ENCODE data around the gene AQP10.
"Not testable (repeated sequence)": the region's sequence is repeated elsewhere in the genome, so short reads cannot be mapped to it uniquely, and the experiment has no call there.

Gene AQP10

DNA sequence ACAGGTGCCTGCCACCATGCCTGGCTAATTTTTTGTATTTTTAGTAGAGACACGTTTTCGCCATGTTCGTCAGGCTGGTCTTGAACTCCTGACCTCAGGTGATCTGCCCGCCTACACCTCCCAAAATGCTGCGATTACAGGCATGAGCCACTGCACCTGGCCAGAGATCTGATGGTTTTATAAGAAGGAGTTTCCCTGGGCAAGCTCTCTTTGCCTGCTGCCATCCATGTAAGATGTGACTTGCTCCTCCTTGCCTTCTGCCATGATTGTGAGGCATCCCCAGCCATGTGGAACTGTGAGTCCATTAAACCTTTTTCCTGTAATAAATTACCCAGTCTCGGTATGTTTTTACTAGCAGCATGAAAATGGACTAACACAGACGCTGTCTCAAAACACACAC lies 11.8 kb upstream of the AQP10 start:
- not testable (repeated sequence) for H3K9me3 Mint-ChIP-seq; H3K36me3 Mint-ChIP-seq (ENCODE audit: low read depth); H3K27ac Mint-ChIP-seq; H3K27me3 Mint-ChIP-seq (ENCODE audit: low read depth); DNase-seq (ENCODE audit: low spot score); H3K4me3 Mint-ChIP-seq
- peaks cover 13% of the 10 kb centered on the region for H3K4me1 Mint-ChIP-seq (ENCODE audit: low read depth)

DNA sequence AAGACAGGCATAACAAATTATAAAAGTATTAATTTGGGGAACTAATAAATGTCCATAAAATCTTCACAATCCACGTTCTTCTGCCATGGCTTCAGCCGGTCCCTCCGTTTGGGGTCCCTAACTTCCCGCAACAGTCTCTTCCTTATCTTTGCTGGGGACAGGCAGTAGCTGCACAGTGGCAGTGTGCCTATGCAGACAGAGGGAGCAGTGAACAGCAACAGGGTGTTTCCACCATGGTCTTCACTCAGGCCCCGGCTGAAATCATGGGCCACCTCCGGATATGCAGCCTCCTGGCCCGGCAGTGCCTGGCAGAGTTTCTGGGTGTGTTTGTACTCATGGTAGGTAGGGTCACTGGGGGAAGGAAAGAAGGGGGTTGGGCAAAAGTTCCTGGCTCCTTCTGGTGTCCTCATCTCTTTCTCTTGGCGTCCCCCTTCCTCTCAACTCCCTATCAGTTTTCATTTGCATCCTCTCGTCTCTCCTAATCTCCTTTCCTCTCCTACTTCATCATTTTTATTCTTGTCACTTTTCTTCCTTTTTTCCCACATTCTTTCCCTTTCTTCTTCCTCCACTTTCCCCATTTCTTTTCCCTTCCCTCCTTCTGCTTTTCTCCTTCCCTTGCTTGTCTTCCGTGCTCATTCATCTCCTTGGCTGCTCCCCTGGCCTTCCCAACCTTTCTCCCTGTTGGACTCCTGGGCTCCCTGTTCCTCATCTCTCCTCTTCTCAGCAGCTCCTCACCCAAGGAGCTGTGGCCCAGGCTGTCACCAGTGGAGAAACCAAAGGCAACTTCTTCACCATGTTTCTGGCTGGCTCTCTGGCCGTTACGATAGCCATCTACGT lies 8.4 kb upstream of the AQP10 start:
- H3K36me3 Mint-ChIP-seq (ENCODE audit: low read depth) = not testable (repeated sequence)

DNA sequence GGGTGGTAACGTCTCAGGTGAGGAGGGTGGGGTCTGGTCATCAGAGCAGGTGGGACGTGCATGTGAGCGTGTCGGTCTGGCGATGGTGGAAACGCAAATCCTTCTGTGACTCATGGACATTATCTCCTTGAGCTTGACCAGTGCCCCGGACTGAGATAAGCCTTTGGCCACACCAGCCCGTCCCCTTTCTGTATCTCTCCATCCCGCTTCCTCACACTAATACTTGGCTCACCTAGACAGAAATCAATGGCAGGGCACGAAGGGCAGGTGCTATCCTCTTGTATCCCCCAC lies 7.9 kb upstream of the AQP10 start:
- Mint-ChIP-seq H3K4me3 (no peak overlapping the region), H3K36me3 (ENCODE audit: low read depth) (no peaks in the 10 kb centered on the region), H3K4me1 (ENCODE audit: low read depth) (peaks cover 4% of the 10 kb centered on the region), H3K27ac (no peak overlapping the region), H3K9me3 (peaks cover 10% of the 10 kb centered on the region), H3K27me3 (ENCODE audit: low read depth) (peaks cover 7% of the 10 kb centered on the region)
- DNase-seq (ENCODE audit: low spot score) = no peak

More for the DNA sequence above, 8.4 kb upstream of the AQP10 start:
- H3K4me1 Mint-ChIP-seq (ENCODE audit: low read depth); H3K9me3 Mint-ChIP-seq; H3K27me3 Mint-ChIP-seq (ENCODE audit: low read depth); H3K27ac Mint-ChIP-seq; H3K4me3 Mint-ChIP-seq; DNase-seq (ENCODE audit: low spot score): not testable (repeated sequence)

DNA sequence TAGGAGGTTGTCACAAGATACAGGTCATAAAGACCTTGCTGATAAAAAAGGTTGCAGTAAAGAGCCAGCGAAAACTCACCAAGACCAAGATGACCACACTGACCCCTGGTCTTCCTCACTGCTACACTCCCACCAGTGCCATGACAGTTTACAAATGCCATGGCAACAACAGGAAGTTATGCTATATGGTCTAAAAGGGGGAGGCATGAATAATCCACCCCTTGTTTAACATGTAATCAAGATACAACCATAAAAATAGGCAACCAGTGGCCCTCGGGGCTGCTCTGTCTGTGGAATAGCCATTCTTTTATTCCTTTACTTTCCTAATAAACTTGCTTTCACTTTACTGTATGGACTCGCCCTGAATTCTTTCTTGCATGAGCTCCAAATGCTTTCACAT lies 6.7 kb upstream of the AQP10 start:
- H3K4me1 Mint-ChIP-seq (ENCODE audit: low read depth) = not testable (repeated sequence)

DNA sequence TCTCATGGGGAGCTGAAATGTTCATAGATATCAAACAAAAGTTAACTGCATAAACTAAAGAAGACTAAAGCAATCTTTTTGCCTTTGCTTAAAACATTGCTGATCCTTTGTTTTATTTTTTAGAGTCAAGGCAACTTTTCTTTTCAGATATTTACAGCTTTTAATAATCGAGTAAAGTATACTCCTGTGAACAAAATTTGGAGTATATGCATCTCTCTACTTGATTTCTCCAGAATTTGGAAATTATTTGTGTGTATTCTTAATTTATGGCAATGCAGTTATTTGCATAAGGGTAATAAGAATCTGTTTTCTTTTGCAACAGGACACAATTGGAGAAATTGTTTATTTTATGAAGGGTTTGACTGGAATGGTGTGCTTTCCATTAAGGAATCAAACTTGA lies 4.2 kb upstream of the AQP10 start:
- Mint-ChIP-seq H3K4me3 (no peak overlapping the region), H3K36me3 (ENCODE audit: low read depth) (no peaks in the 10 kb centered on the region), H3K27me3 (ENCODE audit: low read depth) (peaks cover 17% of the 10 kb centered on the region), H3K27ac (no peak overlapping the region), H3K9me3 (peaks cover 13% of the 10 kb centered on the region), H3K4me1 (ENCODE audit: low read depth) (peaks cover 4% of the 10 kb centered on the region)
- no peak for DNase-seq (ENCODE audit: low spot score)

More for the DNA sequence above, 6.7 kb upstream of the AQP10 start:
- not testable (repeated sequence) for DNase-seq (ENCODE audit: low spot score); H3K36me3 Mint-ChIP-seq (ENCODE audit: low read depth); H3K27ac Mint-ChIP-seq; H3K4me3 Mint-ChIP-seq; H3K27me3 Mint-ChIP-seq (ENCODE audit: low read depth)
- peaks cover 13% of the 10 kb centered on the region for H3K9me3 Mint-ChIP-seq

DNA sequence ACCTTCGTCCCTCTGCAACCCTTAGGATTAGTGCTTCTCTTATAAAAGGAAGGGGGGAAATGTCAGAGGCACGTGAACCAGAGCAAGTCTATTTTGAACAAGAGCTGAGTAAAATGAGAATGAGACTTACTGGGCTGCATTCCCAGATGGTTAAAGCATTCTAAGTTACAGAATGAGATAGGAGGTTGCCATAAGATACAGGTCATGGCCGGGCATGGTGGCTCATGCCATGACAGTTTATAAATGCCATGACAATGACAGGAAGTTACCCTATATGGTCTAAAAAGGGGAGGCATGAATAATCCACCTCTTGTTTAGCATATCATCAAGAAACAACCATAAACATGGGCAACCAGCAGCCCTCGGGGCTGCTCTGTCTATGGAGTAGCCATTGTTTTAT lies 2.5 kb upstream of the AQP10 start:
- no peak for DNase-seq (ENCODE audit: low spot score)
- H3K4me3 Mint-ChIP-seq = no peak overlapping the region
- H3K9me3 Mint-ChIP-seq = peaks cover 13% of the 10 kb centered on the region
- H3K36me3 Mint-ChIP-seq (ENCODE audit: low read depth) = no peaks in the 10 kb centered on the region
- H3K27ac Mint-ChIP-seq = no peak overlapping the region
- H3K4me1 Mint-ChIP-seq (ENCODE audit: low read depth) = peaks cover 5% of the 10 kb centered on the region
- peaks cover 27% of the 10 kb centered on the region for H3K27me3 Mint-ChIP-seq (ENCODE audit: low read depth)

DNA sequence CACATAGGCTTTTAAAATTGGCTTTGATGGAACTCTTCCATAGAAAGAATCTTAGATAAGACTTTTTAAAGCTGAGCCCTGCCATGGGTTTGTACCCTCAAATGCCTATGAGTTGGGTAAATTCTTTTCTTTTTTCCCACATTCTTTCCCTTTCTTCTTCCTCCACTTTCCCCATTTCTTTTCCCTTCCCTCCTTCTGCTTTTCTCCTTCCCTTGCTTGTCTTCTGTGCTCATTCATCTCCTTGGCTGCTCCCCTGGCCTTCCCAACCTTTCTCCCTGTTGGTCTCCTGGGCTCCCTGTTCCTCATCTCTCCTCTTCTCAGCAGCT lies 679 bp downstream of the AQP10 start:
- H3K4me1 Mint-ChIP-seq (ENCODE audit: low read depth) = peaks cover 18% of the 10 kb centered on the region
- H3K4me3 Mint-ChIP-seq = not testable (repeated sequence)

DNA sequence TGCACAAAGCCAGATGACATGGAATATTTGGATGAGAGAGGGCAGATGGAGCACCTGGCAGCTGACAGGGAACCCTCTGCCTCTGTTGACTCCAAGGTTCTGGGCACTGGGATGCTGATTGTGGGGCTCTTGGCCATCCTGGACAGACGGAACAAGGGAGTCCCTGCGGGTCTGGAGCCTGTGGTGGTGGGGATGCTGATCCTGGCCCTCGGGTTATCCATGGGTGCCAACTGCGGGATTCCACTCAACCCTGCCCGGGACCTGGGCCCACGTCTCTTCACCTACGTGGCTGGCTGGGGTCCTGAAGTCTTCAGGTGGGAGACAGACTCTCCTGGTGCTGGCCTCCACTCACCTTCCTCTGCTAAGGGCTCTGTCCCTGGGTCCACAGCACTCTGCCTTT lies 2.6 kb downstream of the AQP10 start:
- H3K4me1 Mint-ChIP-seq (ENCODE audit: low read depth) = peaks cover 32% of the 10 kb centered on the region
- H3K4me3 Mint-ChIP-seq = no peak overlapping the region

More for the DNA sequence above, 679 bp downstream of the AQP10 start:
- Mint-ChIP-seq H3K9me3 (peaks cover 13% of the 10 kb centered on the region), H3K27me3 (ENCODE audit: low read depth) (peaks cover 32% of the 10 kb centered on the region)
- DNase-seq (ENCODE audit: low spot score); H3K27ac Mint-ChIP-seq; H3K36me3 Mint-ChIP-seq (ENCODE audit: low read depth): not testable (repeated sequence)

DNA sequence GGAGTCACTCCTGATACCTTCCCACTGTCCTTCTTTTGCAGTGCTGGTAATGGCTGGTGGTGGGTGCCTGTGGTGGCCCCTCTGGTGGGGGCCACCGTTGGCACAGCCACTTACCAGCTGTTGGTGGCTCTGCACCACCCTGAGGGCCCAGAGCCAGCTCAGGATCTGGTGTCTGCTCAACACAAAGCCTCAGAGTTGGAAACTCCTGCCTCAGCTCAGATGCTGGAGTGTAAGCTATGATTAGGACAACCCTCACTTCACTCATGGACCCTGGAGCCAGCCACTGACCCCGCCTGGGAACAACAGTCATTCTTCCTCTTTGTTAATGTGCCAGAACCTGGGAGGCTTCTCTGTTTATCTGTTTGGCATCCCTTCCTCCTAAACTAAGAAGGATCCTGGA lies 3.3 kb downstream of the AQP10 start:
- DNase-seq (ENCODE audit: low spot score) = no peak
- Mint-ChIP-seq H3K9me3 (no peaks in the 10 kb centered on the region), H3K27me3 (ENCODE audit: low read depth) (peaks cover 25% of the 10 kb centered on the region), H3K4me1 (ENCODE audit: low read depth) (peaks cover 34% of the 10 kb centered on the region), H3K4me3 (peak overlapping the region; percentile 94), H3K36me3 (ENCODE audit: low read depth) (peaks cover 3% of the 10 kb centered on the region), H3K27ac (peak overlapping the region; percentile 52)

More for the DNA sequence above, 2.6 kb downstream of the AQP10 start:
- H3K27me3 Mint-ChIP-seq (ENCODE audit: low read depth) = peaks cover 25% of the 10 kb centered on the region
- H3K9me3 Mint-ChIP-seq = no peaks in the 10 kb centered on the region
- no peaks in the 10 kb centered on the region for H3K36me3 Mint-ChIP-seq (ENCODE audit: low read depth)
- H3K27ac Mint-ChIP-seq = no peak overlapping the region
- no peak for DNase-seq (ENCODE audit: low spot score)

DNA sequence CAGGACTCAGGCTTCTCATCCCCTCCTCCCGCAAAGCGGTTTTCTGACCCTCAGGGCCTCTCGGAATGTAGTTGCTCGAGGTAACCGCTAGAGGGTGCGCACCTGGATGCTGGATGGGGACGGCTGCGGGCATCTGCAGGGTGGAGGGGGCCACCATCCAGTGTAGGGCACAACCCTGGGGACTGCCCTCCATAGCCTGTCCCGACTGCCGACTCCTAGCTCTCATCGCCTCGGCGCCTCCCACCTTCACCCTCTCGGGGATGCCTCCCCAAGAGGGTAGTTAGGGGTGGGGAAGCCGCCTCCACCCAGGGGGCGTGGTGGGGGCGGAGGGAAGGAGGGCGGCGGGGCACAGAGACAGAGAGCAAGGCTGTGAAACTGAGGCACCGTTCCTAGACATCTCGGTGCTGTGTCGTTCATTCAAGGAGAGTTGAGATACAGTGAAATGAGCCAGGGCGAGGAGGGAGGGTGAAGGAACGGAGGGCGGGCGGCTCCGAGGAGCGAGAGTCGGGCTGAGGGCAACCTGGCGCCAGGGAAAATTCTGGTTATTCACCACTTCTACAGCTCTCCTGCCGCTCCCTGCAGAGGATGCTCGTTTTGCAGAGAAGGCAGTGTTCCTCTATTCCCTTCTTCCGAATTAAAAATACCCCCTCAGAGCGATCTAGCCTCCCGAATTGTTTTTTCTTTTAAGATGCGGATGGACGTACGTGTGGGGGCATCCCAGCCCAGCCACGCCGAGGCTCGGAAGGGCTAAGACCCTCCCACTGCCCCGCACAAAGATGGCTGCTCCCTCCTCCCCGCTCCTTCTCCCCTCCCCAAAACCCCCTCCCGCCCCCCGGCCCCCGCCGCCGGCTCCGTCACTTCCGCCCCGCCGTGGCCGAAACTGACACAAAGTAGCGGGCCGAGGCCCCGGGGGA lies 4.0 kb downstream of the AQP10 start, which contains the start of gene ATP8B2:
Gene ATP8B2, plus strand, starts transcription at position 857 of the 914 bp plus-strand sequence. CDS start 2,617 bp downstream, outside the sequence.
- H3K9me3 Mint-ChIP-seq = no peaks in the 10 kb centered on the region
- DNase-seq (ENCODE audit: low spot score) = peak; percentile 80
- peaks cover 25% of the 10 kb centered on the region for H3K27me3 Mint-ChIP-seq (ENCODE audit: low read depth)
- H3K27ac Mint-ChIP-seq = peak within 1 kb of the TSS; percentile 91
- H3K36me3 Mint-ChIP-seq (ENCODE audit: low read depth) = peaks cover 9% of the 10 kb centered on the region
- peaks cover 41% of the 10 kb centered on the region for H3K4me1 Mint-ChIP-seq (ENCODE audit: low read depth)
- peak within 1 kb of the TSS; percentile 99 for H3K4me3 Mint-ChIP-seq

DNA sequence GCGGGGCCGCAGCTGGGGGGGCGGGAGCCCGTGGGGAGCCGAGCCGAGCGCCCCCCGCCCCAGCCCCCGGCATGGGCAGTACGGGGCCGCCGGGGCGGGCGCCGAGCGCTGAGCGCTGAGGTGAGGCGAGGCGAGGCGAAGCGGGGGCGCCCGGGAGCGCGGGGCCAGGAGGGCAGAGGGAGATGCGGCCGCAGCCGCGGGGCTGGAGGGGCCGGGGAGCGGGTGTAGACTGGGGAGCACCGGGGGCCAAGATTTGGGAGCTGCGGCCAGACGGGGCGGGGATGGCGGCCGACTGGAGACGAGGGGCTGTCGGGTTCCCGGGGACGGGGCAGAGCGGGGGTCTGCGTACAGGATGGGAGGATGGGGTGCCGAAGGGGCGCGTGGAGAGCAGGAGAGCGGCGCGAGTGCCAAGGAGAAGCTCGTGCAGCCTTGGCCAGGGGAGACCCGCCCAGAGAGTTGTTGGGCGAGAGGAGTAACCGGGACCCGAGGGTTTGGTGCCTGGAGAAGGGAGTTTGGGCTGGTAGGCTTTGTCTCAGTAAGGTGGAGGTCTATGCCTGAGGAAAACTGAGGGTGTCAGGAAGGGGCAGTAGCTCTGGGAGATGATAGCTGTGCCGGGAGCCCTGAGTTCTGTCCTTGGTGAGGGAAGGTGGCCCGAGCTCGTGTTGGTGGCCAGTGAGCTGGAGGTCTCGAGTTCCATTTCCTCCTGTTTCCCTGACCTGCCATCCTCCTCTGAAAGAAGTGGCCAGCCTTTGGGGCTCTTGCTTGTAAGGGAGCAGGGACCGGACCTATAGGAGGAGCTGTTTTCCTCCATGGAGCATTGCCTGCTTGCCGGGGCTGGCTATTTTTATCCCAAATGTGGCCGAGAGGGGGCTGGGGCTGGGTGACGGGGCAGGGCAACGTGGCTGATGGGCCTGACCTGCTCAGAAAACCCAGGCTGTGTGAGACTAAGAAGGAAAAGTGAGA lies 5.0 kb downstream of the AQP10 start:
- DNase-seq (ENCODE audit: low spot score) = no peak
- Mint-ChIP-seq H3K4me3 (peak overlapping the region; percentile 99), H3K27me3 (ENCODE audit: low read depth) (peaks cover 25% of the 10 kb centered on the region), H3K4me1 (ENCODE audit: low read depth) (peaks cover 50% of the 10 kb centered on the region), H3K36me3 (ENCODE audit: low read depth) (peaks cover 15% of the 10 kb centered on the region), H3K27ac (peak overlapping the region; percentile 87), H3K9me3 (no peaks in the 10 kb centered on the region)

DNA sequence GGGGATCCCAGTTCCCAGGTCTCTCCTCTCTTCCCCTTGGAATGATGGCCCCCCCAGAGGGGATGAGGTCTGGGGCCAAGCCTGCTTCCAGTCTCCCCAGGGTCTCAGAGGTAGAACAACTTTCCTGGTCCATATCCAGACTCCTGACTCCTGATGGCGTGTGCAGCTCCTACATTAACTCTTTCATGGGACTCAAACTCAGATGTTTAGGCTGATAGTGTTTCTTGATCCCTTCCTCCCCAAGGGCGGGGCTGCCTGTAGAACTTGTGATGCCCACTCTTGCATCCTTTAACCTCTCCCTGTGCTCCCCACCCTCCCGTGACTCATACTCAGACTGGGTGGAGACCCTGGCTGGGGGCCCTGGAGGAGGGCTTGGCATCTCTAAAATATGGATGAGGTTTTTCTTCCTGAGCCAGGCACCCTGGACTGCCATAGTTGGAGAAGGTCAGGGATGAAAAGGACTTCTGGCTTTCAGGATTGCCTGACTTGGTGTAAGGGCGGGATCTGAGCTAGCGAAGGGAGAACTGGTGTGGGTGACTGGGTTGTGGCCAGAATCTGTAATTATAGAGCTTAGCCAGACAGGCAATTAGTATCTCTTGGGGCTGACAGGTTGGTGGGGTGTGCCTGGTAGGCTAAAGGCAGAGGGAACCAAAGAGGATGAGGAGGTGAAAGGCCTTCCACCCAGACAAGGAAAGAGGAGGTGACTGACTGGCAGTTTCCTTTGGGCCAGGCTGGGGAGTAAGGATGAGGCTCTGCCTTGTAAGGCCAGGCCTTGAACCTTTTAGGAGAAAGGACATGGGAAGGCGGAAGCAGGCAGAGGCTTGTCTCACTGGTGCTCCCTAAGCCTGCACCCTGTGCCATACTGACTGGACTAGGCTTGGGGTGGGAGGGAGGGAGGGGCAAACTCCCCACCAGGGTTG lies 5.9 kb downstream of the AQP10 start:
- peaks cover 25% of the 10 kb centered on the region for H3K36me3 Mint-ChIP-seq (ENCODE audit: low read depth)
- H3K4me1 Mint-ChIP-seq (ENCODE audit: low read depth) = peaks cover 48% of the 10 kb centered on the region
- peak overlapping the region; percentile 87 for H3K27ac Mint-ChIP-seq
- no peaks in the 10 kb centered on the region for H3K9me3 Mint-ChIP-seq
- peak overlapping the region; percentile 99 for H3K4me3 Mint-ChIP-seq
- no peak for DNase-seq (ENCODE audit: low spot score)
- peaks cover 16% of the 10 kb centered on the region for H3K27me3 Mint-ChIP-seq (ENCODE audit: low read depth)
